K562 (cell line): Measurements from ENCODE around the gene PAIP2. TPM values are rescaled to one million over a fixed set of nuclear protein-coding genes. Genes with fewer than 3 reads are reported as not detected.
A peak's percentile ranks its signal among the peaks of the same experiment; 100 is the strongest.
"Not testable (repeated sequence)": the region's sequence is repeated elsewhere in the genome, so short reads cannot be mapped to it uniquely, and the experiment has no call there.

Experiments
- ATAC-seq: fragments of 200-7000 bp; cut with Tn5 transposase; 3 replicates; pipeline ENCODE4 v1.9.1; 2020; ENCODE audit warnings: moderate library complexity
- BruUV-seq: library from RNA; stranded (reverse); fragments of 400-500 nt; replicated peaks from 2 replicates; lab custom pipeline; 2021; lab: Mats Ljungman, UMichigan
- CTCF ChIA-PET: fragments of 300-600 bp; formaldehyde crosslinking; extraction: SDS; loops from one replicate; lab custom pipeline; 2021; ENCODE audit warnings: low intra/inter-chr PET ratio; lab: Yijun Ruan, JAX
- POLR2A ChIA-PET: fragments of 300-600, 350-650 bp; sonication (Branson Sonifier 250); formaldehyde crosslinking; extraction: SDS; loops from one replicate; lab custom pipeline; 2021; ENCODE audit warnings: antibody characterized with exemption, inconsistent platforms; lab: Yijun Ruan, JAX
- DNase-seq, 4 experiments: peaks; one replicate each; pipeline versions ENCODE4 v3.0.0 to v3.0.0-alpha.2; 2011 to 2018; ENCODE audit warnings: low spot score in 3 of 4, mixed read lengths in 3 of 4; ENCODE audit errors: extremely low read depth in 1 of 4
- FAIRE-seq: peaks from 2 replicates; lab custom pipeline; 2011; peaks lifted over from hg19 to GRCh38; lab: Jason Lieb, UNC
- H2AFZ ChIP-seq: 2 replicates; pipeline ENCODE4 v1.6.0; 2011; ENCODE audit warnings: low read depth, low read length, control low read depth, inconsistent platforms
- H3K27ac ChIP-seq: fragments of 200-600 bp; 3 replicates; pipeline ENCODE4 v1.8.0; 2011; ENCODE audit warnings: low read depth, mild to moderate bottlenecking, control low read depth, inconsistent platforms, low read length, moderate library complexity, mixed read lengths; ENCODE audit errors: extremely low read depth
- H3K27me3 ChIP-seq, 2 experiments: fragments of 300-600 bp in 1 of 2; 2 replicates in 1 of 2; 3 replicates in 1 of 2; pipeline versions ENCODE4 v1.6.0 to v1.8.0; 2011; ENCODE audit warnings: inconsistent platforms in 2 of 2, low read length in 2 of 2, mild to moderate bottlenecking in 1 of 2, mixed read lengths in 1 of 2, moderate library complexity in 1 of 2; ENCODE audit not compliant: control insufficient read depth in 2 of 2, insufficient read depth in 2 of 2
- H3K36me3 ChIP-seq: fragments of 300-600 bp; 3 replicates; pipeline ENCODE4 v1.8.0; 2011; ENCODE audit warnings: mild to moderate bottlenecking, low read length, inconsistent platforms; ENCODE audit not compliant: control insufficient read depth, insufficient read depth
- H3K4me1 ChIP-seq, 2 experiments: fragments of 200-600 bp in 1 of 2; replicated peaks in 1 of 2; 2 replicates in 1 of 2; 3 replicates in 1 of 2; pipeline versions ENCODE4 v1.5.1 to v1.8.0; 2011; ENCODE audit warnings: inconsistent platforms in 2 of 2, low read length in 2 of 2, mild to moderate bottlenecking in 1 of 2, mixed read lengths in 1 of 2, moderate library complexity in 1 of 2; ENCODE audit not compliant: control insufficient read depth in 2 of 2, insufficient read depth in 2 of 2
- H3K4me2 ChIP-seq: 2 replicates; pipeline ENCODE4 v1.6.1; 2011; ENCODE audit warnings: low read length, control low read depth, inconsistent platforms, mixed read lengths; ENCODE audit not compliant: insufficient read depth
- H3K4me3 ChIP-seq: fragments of 200-600 bp; sonication (generic), shearing (Covaris generic); 2 replicates; pipeline ENCODE4 v1.5.1; 2016; ENCODE audit warnings: control low read depth, inconsistent platforms
- H3K79me2 ChIP-seq: fragments of 200-600 bp; 3 replicates; pipeline ENCODE4 v1.8.0; 2011; ENCODE audit warnings: low read length, inconsistent platforms; ENCODE audit not compliant: control insufficient read depth, insufficient read depth
- H3K9ac ChIP-seq, 2 experiments: 2 replicates each; pipeline versions ENCODE4 v1.6.0 to v1.6.1; 2011; ENCODE audit warnings: low read depth in 2 of 2, low read length in 2 of 2, control low read depth in 1 of 2, inconsistent platforms in 1 of 2, mild to moderate bottlenecking in 1 of 2, mixed read lengths in 1 of 2; ENCODE audit not compliant: insufficient read depth in 1 of 2
- H3K9me1 ChIP-seq: one replicate; pipeline ENCODE4 v1.6.0; 2011; ENCODE audit warnings: inconsistent platforms, mild to moderate bottlenecking, low read length, moderate library complexity; ENCODE audit not compliant: control insufficient read depth, insufficient read depth
- H3K9me3 ChIP-seq: replicated peaks from 2 replicates; pipeline ENCODE4 v1.5.1; 2011; ENCODE audit warnings: low read depth, low read length, inconsistent platforms; ENCODE audit not compliant: control insufficient read depth, insufficient read depth
- H4K20me1 ChIP-seq: replicated peaks from 2 replicates; pipeline ENCODE4 v1.6.1; 2011; ENCODE audit warnings: low read length, inconsistent platforms, mixed read lengths; ENCODE audit not compliant: control insufficient read depth, insufficient read depth
- EGR1 ChIP-seq: fragments of 450-650 bp; conservative IDR thresholded peaks from 2 replicates; pipeline ENCODE4 v1.6.1; 2017; ENCODE audit warnings: mild to moderate bottlenecking
- ZNF121 ChIP-seq: sonication (generic); formaldehyde crosslinking; conservative IDR thresholded peaks from 2 replicates; pipeline ENCODE4 v1.8.0; 2022; ENCODE audit warnings: missing genetic modification reagents
- WGBS: fragments of 100-300 bp; shearing (Covaris generic); methylation state at CpG from one replicate; pipeline ENCODE4 v1.1.6; 2016; ENCODE audit warnings: low coverage, mixed read lengths; ENCODE audit not compliant: insufficient coverage; ENCODE audit errors: missing lambda C conversion rate; 5-methylcytosine and 5-hydroxymethylcytosine counted together
- in situ Hi-C: fragments of 300-500 bp; cut with MboI; formaldehyde crosslinking; loops from 4 replicates; pipeline ENCODE4 v1.15.0; 2018; ENCODE audit warnings: inconsistent platforms, mixed read lengths
- intact Hi-C: fragments of 100-400 bp; cut with micrococcal nuclease; formaldehyde crosslinking; loops from 2 replicates; pipeline ENCODE4 v1.14.2; 2022
- polyA plus RNA-seq, 8 experiments: library from polyadenylated mRNA; depleted of rRNA in 4 of 8; stranded (reverse) in 5 of 8; unstranded in 3 of 8; fragments of >200 nt; fragmentation: Nextera tagmentation in 2 of 8; fragmentation: Illumina TruSeq in 1 of 8; extraction: Ambion mirVana in 2 of 8; extraction: Trizol in 1 of 8; gene quantifications; 2 replicates each; pipeline versions ENCODE4 v1.2.1 to v1.2.3, GENCODE V29; 2011 to 2014; ENCODE audit warnings: inconsistent platforms in 1 of 8, missing spikeins in 1 of 8
- total RNA-seq, 7 experiments: library from RNA; depleted of rRNA in 6 of 7; stranded (reverse); fragments of >200 nt in 6 of 7; fragmentation: Illumina TruSeq in 2 of 7; extraction: Trizol in 2 of 7; gene quantifications; 2 replicates each; pipeline versions ENCODE4 v1.2.1 to v1.2.3, GENCODE V29; 2011 to 2021; ENCODE audit warnings: low replicate concordance in 1 of 7

The PAIP2 gene
- total and polyA plus RNA-seq, 9 of the 15 experiments (the other 6 are each of a cell fraction or from before 2014, with no cell fraction given) = 78.3 to 187 (median 128) TPM

GRCh38 chr5:139345442-139345841 lies 3.8 kb downstream of the PAIP2 start:
- 97% methylated on average over 7 of the region's 8 CpGs for WGBS
- FAIRE-seq, H3K27ac ChIP-seq, DNase-seq, ATAC-seq, BruUV-seq, H2AFZ ChIP-seq, H3K4me3 ChIP-seq, H3K9me3 ChIP-seq, in situ Hi-C loops, H3K9me1 ChIP-seq, H3K27me3 ChIP-seq, CTCF ChIA-PET, H3K9ac ChIP-seq, intact Hi-C loops, H3K4me2 ChIP-seq: not testable (repeated sequence)
- POLR2A ChIA-PET = interaction anchor here (0.7 to 1.3 kb wide), 3 partner anchors 19 to 74 kb away, joined by 3 to 6 read pairs (median 3); partner anchors contain the start of gene MATR3
- H3K79me2 ChIP-seq = peaks cover 88% of the 10 kb centered on the region
- peaks cover 26% of the 10 kb centered on the region for H4K20me1 ChIP-seq
- peaks cover 18 to 19% of the 10 kb centered on the region in 2 experiments; a peak in 4 of 5 replicates for H3K4me1 ChIP-seq
- H3K36me3 ChIP-seq = peaks cover 24% of the 10 kb centered on the region

GRCh38 chr5:139347863-139348262 lies 6.2 kb downstream of the PAIP2 start:
- FAIRE-seq, H3K9me3 ChIP-seq, H3K27ac ChIP-seq, BruUV-seq, intact Hi-C loops, H3K27me3 ChIP-seq, in situ Hi-C loops, H2AFZ ChIP-seq, CTCF ChIA-PET: not testable (repeated sequence)
- Histone ChIP-seq H3K36me3 (peaks cover 34% of the 10 kb centered on the region), H3K79me2 (peaks cover 100% of the 10 kb centered on the region), H3K4me2 (peak overlapping the region; percentile 43)
- peak; percentile 28 for ATAC-seq
- TF ChIP-seq ZNF121 (CRISPR knock-in tag) = peak; percentile 78
- 0 out of 2 replicates have a peak, but pooled peaks have one; percentile 25 for TF ChIP-seq EGR1
- TF ChIP-seq, all 486 proteins: peak for 2; not testable (repeated sequence) for 484
- not testable (repeated sequence) for H3K9me1 ChIP-seq, DNase-seq, H3K4me3 ChIP-seq
- WGBS = 43% methylated on average over 9 of the region's 9 CpGs
- Histone ChIP-seq H3K9ac (0 out of 4 replicates have a peak overlapping the region, but pooled peaks of 1 of the 2 experiments have one; percentile 62), H4K20me1 (peaks cover 17% of the 10 kb centered on the region), H3K4me1 (peaks cover 9 to 14% of the 10 kb centered on the region in 2 experiments; a peak in 4 of 5 replicates)
- POLR2A ChIA-PET = interaction anchor here (0.7 to 1.0 kb wide), 6 partner anchors 9 to 131 kb away, joined by 3 to 6 read pairs (median 4); no protein-coding TSS in a partner anchor
